ENCODE results near the gene MRPL1. TPM values are rescaled to one million over a fixed set of nuclear protein-coding genes. Genes with fewer than 3 reads are reported as not detected.

MRPL1 gene
- total and polyA plus RNA-seq, 9 of the 15 experiments (the other 6 are each of a cell fraction or from before 2014, with no cell fraction given), result 38.4 to 75.7 (median 63.7) TPM

DNA sequence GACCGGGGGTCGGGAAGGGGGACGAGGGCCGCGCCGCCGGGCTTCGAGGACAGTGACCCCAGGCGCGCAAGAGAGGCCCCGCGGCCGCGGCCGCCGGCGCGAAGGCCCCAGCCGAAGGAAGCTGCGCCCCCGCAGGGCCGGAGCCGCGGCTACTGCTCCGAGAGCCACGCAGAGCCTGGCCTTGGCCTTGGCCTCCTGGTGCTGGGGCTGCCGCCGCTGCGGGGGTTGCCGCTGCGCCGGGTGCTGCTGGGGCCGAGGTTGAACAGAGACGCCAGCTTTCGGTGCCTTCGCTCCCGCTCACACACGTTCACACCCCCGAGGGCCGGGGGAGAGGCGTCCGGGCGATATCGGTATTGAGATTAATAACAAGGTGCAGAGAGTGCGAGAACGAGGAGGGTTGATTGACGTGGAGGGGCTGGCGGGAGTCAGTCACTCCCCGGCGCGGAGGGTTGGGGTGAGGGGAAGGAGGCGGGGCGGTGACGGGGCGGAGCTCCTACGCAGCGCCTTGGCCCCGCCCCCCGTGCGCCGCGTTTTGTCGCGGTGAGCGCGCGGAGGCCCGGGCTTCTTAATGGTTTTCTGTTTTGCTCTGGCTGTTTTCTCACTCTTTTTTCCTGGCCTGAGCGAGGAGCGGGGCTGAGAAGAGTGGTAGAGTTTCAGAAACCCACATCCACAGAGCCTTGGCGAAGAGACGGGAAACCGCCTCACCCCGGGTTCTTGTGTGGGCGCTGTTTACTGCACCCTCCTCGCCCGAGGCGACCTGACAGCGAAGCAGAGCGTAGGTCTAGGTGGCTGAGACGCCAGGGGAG is 42.6 kb upstream of the MRPL1 start (continued):
- TF ChIP-seq, protein P1, sequence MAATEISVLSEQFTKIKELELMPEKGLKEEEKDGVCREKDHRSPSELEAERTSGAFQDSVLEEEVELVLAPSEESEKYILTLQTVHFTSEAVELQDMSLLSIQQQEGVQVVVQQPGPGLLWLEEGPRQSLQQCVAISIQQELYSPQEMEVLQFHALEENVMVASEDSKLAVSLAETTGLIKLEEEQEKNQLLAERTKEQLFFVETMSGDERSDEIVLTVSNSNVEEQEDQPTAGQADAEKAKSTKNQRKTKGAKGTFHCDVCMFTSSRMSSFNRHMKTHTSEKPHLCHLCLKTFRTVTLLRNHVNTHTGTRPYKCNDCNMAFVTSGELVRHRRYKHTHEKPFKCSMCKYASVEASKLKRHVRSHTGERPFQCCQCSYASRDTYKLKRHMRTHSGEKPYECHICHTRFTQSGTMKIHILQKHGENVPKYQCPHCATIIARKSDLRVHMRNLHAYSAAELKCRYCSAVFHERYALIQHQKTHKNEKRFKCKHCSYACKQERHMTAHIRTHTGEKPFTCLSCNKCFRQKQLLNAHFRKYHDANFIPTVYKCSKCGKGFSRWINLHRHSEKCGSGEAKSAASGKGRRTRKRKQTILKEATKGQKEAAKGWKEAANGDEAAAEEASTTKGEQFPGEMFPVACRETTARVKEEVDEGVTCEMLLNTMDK (IDR thresholded peaks at IDR 0.05; ENCODE audit: borderline replicate concordance, insufficient read depth, low read depth, low read length, poor library complexity, severe bottlenecking), result peak; percentile 77
- TF ChIP-seq KHSRP (IDR thresholded peaks at IDR 0.05) (no peak), TBP (optimal IDR thresholded peaks at IDR 0.05; ENCODE audit: low read depth, low read length) (peak; percentile 77), MYC (IDR thresholded peaks at IDR 0.05; ENCODE audit: low read depth, low read length) (0 out of 2 replicates have a peak, but pooled peaks have one; percentile 37), MYC (CRISPR knock-in tag; IDR thresholded peaks at IDR 0.05; ENCODE audit: borderline replicate concordance, low read depth) (no peak), GATAD2B (IDR thresholded peaks at IDR 0.05; ENCODE audit: borderline replicate concordance) (0 out of 2 replicates have a peak, but pooled peaks have one; percentile 32), ZNF766 (CRISPR knock-in tag; conservative IDR thresholded peaks at IDR 0.05) (peak; percentile 38; the same call in 1 of the 2 replicates)
- TF ChIP-seq, protein P2, sequence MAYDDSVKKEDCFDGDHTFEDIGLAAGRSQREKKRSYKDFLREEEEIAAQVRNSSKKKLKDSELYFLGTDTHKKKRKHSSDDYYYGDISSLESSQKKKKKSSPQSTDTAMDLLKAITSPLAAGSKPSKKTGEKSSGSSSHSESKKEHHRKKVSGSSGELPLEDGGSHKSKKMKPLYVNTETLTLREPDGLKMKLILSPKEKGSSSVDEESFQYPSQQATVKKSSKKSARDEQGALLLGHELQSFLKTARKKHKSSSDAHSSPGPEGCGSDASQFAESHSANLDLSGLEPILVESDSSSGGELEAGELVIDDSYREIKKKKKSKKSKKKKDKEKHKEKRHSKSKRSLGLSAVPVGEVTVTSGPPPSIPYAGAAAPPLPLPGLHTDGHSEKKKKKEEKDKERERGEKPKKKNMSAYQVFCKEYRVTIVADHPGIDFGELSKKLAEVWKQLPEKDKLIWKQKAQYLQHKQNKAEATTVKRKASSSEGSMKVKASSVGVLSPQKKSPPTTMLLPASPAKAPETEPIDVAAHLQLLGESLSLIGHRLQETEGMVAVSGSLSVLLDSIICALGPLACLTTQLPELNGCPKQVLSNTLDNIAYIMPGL (CRISPR knock-in tag; IDR thresholded peaks at IDR 0.05), result 0 out of 2 replicates have a peak, but pooled peaks have one; percentile 44
- TF ChIP-seq, protein P3, sequence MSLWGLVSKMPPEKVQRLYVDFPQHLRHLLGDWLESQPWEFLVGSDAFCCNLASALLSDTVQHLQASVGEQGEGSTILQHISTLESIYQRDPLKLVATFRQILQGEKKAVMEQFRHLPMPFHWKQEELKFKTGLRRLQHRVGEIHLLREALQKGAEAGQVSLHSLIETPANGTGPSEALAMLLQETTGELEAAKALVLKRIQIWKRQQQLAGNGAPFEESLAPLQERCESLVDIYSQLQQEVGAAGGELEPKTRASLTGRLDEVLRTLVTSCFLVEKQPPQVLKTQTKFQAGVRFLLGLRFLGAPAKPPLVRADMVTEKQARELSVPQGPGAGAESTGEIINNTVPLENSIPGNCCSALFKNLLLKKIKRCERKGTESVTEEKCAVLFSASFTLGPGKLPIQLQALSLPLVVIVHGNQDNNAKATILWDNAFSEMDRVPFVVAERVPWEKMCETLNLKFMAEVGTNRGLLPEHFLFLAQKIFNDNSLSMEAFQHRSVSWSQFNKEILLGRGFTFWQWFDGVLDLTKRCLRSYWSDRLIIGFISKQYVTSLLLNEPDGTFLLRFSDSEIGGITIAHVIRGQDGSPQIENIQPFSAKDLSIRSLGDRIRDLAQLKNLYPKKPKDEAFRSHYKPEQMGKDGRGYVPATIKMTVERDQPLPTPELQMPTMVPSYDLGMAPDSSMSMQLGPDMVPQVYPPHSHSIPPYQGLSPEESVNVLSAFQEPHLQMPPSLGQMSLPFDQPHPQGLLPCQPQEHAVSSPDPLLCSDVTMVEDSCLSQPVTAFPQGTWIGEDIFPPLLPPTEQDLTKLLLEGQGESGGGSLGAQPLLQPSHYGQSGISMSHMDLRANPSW (CRISPR knock-in tag; IDR thresholded peaks at IDR 0.05), result 0 out of 2 replicates have a peak, but pooled peaks have one; percentile 25
- TF ChIP-seq, protein P4, sequence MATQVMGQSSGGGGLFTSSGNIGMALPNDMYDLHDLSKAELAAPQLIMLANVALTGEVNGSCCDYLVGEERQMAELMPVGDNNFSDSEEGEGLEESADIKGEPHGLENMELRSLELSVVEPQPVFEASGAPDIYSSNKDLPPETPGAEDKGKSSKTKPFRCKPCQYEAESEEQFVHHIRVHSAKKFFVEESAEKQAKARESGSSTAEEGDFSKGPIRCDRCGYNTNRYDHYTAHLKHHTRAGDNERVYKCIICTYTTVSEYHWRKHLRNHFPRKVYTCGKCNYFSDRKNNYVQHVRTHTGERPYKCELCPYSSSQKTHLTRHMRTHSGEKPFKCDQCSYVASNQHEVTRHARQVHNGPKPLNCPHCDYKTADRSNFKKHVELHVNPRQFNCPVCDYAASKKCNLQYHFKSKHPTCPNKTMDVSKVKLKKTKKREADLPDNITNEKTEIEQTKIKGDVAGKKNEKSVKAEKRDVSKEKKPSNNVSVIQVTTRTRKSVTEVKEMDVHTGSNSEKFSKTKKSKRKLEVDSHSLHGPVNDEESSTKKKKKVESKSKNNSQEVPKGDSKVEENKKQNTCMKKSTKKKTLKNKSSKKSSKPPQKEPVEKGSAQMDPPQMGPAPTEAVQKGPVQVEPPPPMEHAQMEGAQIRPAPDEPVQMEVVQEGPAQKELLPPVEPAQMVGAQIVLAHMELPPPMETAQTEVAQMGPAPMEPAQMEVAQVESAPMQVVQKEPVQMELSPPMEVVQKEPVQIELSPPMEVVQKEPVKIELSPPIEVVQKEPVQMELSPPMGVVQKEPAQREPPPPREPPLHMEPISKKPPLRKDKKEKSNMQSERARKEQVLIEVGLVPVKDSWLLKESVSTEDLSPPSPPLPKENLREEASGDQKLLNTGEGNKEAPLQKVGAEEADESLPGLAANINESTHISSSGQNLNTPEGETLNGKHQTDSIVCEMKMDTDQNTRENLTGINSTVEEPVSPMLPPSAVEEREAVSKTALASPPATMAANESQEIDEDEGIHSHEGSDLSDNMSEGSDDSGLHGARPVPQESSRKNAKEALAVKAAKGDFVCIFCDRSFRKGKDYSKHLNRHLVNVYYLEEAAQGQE (IDR thresholded peaks at IDR 0.05; ENCODE audit: borderline replicate concordance), result no peak
- TF ChIP-seq, protein P4 (CRISPR knock-in tag; IDR thresholded peaks at IDR 0.05; ENCODE audit: low read depth), result 0 out of 2 replicates have a peak, but pooled peaks have one; percentile 46

All from K562 (cell line).